ENCODE measurements around the gene JMJD8.
"Not testable (repeated sequence)": the region's sequence is repeated elsewhere in the genome, so short reads cannot be mapped to it uniquely, and the experiment has no call there.

JMJD8 gene

DNA sequence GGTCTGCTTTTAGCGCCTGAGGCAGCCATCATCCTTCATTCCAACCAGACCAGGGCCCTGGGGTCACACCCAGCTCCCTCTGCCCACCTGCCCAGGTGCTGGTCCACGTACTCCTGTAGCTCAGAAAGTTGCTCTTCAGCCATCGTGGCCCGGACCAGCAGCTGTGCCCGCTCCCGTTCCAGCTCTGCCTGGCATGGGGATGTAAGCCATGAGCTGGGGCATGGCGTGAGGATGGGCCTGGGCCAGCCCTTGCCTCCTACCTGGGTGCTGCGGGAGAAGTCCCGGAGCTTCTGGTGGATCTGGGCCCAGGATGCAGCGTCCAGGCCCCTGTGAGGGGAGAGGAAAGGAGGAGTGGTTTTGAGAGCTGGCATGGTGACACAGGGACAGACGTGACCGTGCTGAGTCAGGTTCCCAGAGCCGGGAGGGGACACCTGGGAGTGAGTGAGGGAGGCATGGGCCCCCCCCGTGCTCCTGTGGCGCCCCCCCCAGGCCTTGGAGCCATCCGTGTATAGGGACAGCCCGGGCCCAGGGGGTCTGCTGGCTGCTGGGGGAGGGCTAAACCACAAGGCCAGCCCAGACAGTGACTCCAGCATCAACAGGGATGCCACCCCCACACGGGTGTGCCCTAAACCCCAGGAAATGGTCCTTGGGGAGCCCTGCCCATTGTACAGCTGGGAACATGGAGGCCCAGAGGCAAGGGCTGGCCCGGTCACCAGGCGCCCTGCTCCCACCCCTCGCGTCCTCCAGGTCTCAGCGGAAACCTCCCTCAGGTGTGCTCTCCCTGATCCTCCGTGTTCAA is 38.9 kb upstream of the JMJD8 start:
- DNase-seq (ENCODE audit: low read depth) = no peak

GRCh38 chr16:721765-722540 is 37.8 kb upstream of the JMJD8 start:
- no peak for DNase-seq (ENCODE audit: low read depth)

- DNase-seq (ENCODE audit: low read depth) = peak; percentile 27
These were observed 37.0 kb upstream of the JMJD8 start, which contains the start of gene ANTKMT for GRCh38 chr16:720990-721764. TSS of gene ANTKMT (plus strand) at chr16:721146. CDS start at chr16:721275, 129 bp downstream.

GRCh38 chr16:720447-720989 is 36.4 kb upstream of the JMJD8 start:
- no peak for DNase-seq (ENCODE audit: low read depth)

DNA sequence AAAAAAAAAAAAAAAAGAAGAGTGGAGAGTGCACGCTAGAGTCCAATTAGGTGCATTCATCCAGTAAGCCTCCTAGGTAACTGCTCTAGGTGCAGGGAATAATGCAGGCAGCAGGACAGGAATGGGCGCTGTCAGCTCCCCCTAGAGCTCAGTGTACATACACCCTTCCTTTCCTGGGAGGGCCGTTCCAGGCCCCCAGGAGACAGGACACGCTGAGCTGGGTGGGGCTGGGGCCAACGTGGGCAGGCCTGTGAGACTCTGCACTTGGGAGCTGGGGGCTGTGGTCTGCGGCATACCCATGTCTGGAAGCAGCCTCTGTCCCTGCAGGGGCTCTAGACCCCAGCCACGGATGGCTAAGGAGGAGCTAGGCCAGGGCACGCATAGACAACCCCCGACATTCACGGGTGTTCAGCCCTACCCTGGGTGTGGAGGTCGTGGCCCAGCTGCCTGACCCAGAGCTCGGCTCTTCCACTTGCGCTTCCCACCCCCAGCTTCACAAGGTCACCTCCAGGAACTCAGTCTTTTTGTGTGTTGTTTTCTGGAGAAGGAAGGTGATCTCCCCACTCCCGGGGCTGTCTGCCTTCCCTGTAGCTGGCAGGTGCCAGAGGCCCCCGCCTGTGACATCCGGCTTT is 35.8 kb upstream of the JMJD8 start:
- DNase-seq (ENCODE audit: low read depth) = no peak

DNA sequence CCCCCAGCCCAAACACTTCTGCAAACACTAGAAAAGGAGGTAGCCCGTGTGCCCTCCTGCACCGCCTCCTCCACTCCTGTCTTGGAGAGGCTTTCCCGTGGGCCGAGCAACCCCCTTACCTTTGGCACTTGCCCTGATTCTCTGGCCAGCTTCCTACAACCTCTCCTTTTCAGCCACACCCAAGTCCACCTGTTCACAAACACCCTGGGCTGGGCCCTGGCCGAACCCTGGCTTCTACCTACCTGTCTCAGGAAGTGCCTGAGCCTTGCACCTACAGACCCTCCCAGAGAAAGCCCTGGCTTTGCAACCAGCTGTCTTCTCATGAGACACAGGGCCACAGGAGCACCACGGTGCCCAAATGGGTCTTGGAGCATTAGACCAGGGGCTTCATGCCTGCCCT is 34.8 kb upstream of the JMJD8 start:
- DNase-seq (ENCODE audit: low read depth) = no peak

GRCh38 chr16:718389-718788 is 34.3 kb upstream of the JMJD8 start:
- no peak for DNase-seq (ENCODE audit: low read depth)

DNA sequence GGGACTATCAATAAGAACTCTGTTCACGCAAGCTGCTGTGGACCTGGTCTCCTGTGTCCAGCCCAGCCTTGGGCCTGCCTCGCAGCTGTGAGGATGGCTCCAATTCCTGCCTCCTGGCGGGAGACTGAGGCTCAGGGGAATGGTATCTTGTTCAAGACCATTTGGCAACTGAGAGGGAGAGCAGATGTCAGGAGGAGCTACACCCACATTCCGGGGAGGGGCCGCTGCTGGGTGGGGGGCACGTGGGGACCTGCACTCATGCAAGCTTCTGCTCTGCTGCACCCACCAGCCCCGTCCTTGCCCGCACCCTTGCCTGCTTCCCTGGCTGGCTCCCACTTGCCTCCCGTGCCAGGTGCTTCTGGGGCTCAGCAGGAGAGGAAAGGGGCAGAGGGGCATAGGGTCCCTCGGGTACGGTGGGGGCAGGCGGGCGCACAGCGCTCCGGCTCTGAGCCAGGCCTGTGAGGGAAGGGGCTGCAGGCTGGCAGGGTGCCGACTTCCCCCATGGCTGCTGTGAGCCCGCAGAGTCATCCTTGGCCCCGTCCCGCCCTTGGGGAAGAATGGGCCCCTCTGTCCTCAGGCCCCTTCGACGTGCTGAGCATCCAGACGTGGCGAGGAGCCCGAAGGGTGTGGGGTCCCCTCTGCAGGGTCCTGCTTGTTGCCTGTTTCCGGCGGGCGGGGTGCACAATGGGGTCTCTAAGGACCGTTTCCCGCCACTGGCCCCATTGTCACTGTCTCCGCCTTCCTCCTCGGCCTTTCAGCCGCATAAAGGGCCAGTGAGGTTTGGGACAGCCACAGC is 33.5 kb upstream of the JMJD8 start:
- no peak for DNase-seq (ENCODE audit: low read depth)

GRCh38 chr16:716768-717325 is 32.7 kb upstream of the JMJD8 start:
- no peak for DNase-seq (ENCODE audit: low read depth)

DNA sequence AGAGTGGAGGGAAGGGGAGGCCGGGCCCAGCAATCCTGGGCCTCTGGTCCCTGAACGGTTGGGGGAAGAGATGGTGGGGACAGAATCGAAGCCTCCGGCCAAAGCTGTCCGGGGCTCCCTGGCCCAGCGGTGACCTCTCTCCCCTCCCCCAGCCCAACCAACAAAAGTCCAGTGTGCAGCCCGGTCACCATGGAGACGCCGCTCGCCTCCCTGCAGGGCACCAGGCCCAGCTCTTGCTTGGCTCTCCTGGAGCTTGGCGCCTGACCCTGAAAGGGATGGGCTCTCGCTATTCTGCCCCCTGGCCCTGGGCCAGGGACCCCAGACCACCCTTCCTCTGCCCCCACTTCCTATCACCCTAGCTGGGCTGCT is 32.0 kb upstream of the JMJD8 start:
- no peak for DNase-seq (ENCODE audit: low read depth)

GRCh38 chr16:715477-716199 is 31.5 kb upstream of the JMJD8 start:
- DNase-seq (ENCODE audit: low read depth) = no peak

- DNase-seq (ENCODE audit: low read depth) = peak; percentile 74
These were observed 30.7 kb upstream of the JMJD8 start, which contains the start of gene METRN for GRCh38 chr16:714558-715476. TSS of gene METRN (plus strand) at chr16:715118. CDS start at chr16:715290, 172 bp downstream.

GRCh38 chr16:714079-714478 is 29.9 kb upstream of the JMJD8 start:
- DNase-seq (ENCODE audit: low read depth) = no peak

- DNase-seq (ENCODE audit: low read depth) = not testable (repeated sequence)
These were observed 28.7 kb upstream of the JMJD8 start for GRCh38 chr16:712740-713250.

DNA sequence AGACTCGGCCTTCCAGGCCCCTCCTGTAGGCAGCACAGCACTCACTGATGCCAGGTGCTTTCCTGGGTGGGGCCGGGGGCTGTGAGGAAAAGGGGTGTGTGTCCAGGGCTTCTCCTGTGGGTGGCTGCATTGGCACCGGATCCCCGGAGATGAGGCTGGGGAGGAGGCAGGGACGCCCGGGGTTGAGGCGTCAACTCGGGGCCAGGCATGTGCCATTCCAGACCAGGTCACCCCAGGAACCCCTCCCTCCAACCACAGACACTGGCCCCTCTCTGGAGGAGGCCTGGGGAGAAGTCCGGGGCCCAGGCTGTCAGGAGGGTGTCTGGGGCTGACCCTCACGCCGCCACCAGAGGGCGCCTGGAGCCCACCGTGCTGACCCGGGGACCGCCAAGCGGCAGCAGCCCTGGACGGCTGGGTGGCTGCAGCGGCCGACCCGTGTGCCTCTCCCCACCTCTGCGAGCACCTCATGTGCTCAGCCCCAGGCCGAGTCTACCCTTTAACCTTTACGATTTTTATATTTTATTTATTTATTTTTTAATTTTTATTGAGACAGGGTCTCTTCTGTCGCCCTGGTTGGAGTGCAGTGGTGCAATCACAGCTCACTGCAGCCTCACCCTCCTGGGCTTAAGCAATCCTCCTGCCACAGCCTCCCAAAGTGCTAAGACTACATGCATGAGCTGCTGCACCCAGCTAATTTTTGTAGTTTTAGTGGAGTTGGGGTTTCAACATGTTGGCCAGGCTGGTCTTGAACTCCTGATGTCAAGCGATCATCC is 27.6 kb upstream of the JMJD8 start:
- DNase-seq (ENCODE audit: low read depth) = peak; percentile 56

DNA sequence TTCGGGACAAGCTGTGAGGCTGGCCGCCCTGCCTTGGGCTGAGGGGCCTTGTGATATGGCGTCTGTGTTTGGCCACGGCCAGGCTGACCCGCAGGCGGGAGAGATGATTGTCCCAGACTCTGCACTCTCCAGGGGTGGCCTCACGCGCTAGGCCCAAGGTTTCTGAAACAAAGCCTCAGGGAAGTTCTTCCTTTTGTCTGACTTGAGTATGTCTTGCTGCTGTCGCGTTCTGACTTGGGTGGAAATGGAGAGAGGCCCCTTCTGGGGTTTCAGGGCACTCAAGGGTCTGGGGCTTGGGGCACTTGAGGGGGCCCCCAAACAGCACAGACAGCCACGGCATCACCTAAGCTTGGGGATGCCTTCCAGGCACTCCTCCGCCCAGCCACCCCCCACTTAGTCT is 26.9 kb upstream of the JMJD8 start:
- no peak for DNase-seq (ENCODE audit: low read depth)

GRCh38 chr16:710500-711075 is 26.5 kb upstream of the JMJD8 start:
- no peak for DNase-seq (ENCODE audit: low read depth)
